SK-N-SH treated with all-trans-retinoic acid at 6 μM for 48 hours (cell line): ENCODE measurements around the gene IFNA5.

Experiments used
- ATAC-seq: fragments of 200-7000 bp; cut with Tn5 transposase; 3 replicates; pipeline ENCODE4 v1.9.1; 2020; ENCODE audit warnings: mild to moderate bottlenecking, moderate library complexity
- ARNTL ChIP-seq: fragments of 450-650 bp; formaldehyde crosslinking; IDR thresholded peaks from 2 replicates; pipeline ENCODE4 v1.5.0; 2020; ENCODE audit warnings: low read depth, mild to moderate bottlenecking, moderate library complexity, borderline replicate concordance
- BACH2 ChIP-seq: fragments of 250-450 bp; sonication (Bioruptor Pico); IDR thresholded peaks from 2 replicates; pipeline ENCODE4 v1.9.0; 2021; ENCODE audit warnings: mild to moderate bottlenecking, borderline replicate concordance
- CREB5 ChIP-seq: fragments of 250-450 bp; sonication (Bioruptor Pico); IDR thresholded peaks from 2 replicates; pipeline ENCODE4 v1.5.1; 2020; ENCODE audit warnings: low read depth, mild to moderate bottlenecking, moderate library complexity
- CSDC2 ChIP-seq: fragments of 250-450 bp; sonication (Bioruptor Pico); IDR thresholded peaks from 2 replicates; pipeline ENCODE4 v1.5.0; 2020; ENCODE audit warnings: mild to moderate bottlenecking, moderate library complexity
- ESRRG ChIP-seq: fragments of 250-450 bp; sonication (Bioruptor Pico); IDR thresholded peaks from 2 replicates; pipeline ENCODE4 v1.6.1; 2021; ENCODE audit warnings: mild to moderate bottlenecking
- GLIS3 ChIP-seq: fragments of 250-450 bp; sonication (Bioruptor Pico); IDR thresholded peaks from 2 replicates; pipeline ENCODE4 v1.5.0; 2020; ENCODE audit warnings: mild to moderate bottlenecking, moderate library complexity
- ISL1 ChIP-seq: fragments of 250-450 bp; sonication (Bioruptor Pico); IDR thresholded peaks from 2 replicates; pipeline ENCODE4 v2.1.2; 2022; ENCODE audit warnings: mild to moderate bottlenecking, moderate library complexity
- OSR1 ChIP-seq: fragments of 250-450 bp; sonication (Bioruptor Pico); IDR thresholded peaks from 2 replicates; pipeline ENCODE4 v1.8.0; 2022; ENCODE audit warnings: moderate library complexity, mild to moderate bottlenecking, inconsistent platforms
- PATZ1 ChIP-seq: fragments of 250-450 bp; sonication (Bioruptor Pico); IDR thresholded peaks from 2 replicates; pipeline ENCODE4 v1.8.0; 2020; ENCODE audit warnings: mild to moderate bottlenecking, moderate library complexity, borderline replicate concordance
- POU6F1 ChIP-seq: fragments of 250-450 bp; sonication (Bioruptor Pico); IDR thresholded peaks from 2 replicates; pipeline ENCODE4 v1.8.0; 2021; ENCODE audit warnings: low read depth, mild to moderate bottlenecking, moderate library complexity, borderline replicate concordance
- PPARA ChIP-seq: fragments of 250-450 bp; sonication (Bioruptor Pico); IDR thresholded peaks from 2 replicates; pipeline ENCODE4 v1.5.0; 2020; ENCODE audit warnings: mild to moderate bottlenecking, borderline replicate concordance
- RARB ChIP-seq: fragments of 250-450 bp; sonication (Bioruptor Pico); IDR thresholded peaks from 2 replicates; pipeline ENCODE4 v1.8.0; 2021; ENCODE audit warnings: mild to moderate bottlenecking, moderate library complexity
- SNAI2 ChIP-seq: fragments of 250-450 bp; sonication (Bioruptor Pico); IDR thresholded peaks from 2 replicates; pipeline ENCODE4 v1.5.0; 2020; ENCODE audit warnings: mild to moderate bottlenecking, moderate library complexity
- TCF4 ChIP-seq: fragments of 250-450 bp; sonication (Bioruptor Pico); IDR thresholded peaks from 2 replicates; pipeline ENCODE4 v1.8.0; 2021; ENCODE audit warnings: mild to moderate bottlenecking, moderate library complexity, borderline replicate concordance
- TOX ChIP-seq: fragments of 250-450 bp; sonication (Bioruptor Pico); IDR thresholded peaks from 2 replicates; pipeline ENCODE4 v1.8.0; 2021; ENCODE audit warnings: mild to moderate bottlenecking, moderate library complexity, borderline replicate concordance
- ZC3H10 ChIP-seq: fragments of 250-450 bp; sonication (Bioruptor Pico); IDR thresholded peaks from 2 replicates; pipeline ENCODE4 v1.5.1; 2021; ENCODE audit warnings: mild to moderate bottlenecking, moderate library complexity
- ZFP3 ChIP-seq: fragments of 250-450 bp; sonication (Bioruptor Pico); IDR thresholded peaks from 2 replicates; pipeline ENCODE4 v1.5.0; 2020; ENCODE audit warnings: mild to moderate bottlenecking, moderate library complexity
- ZFP30 ChIP-seq: fragments of 450-650 bp; formaldehyde crosslinking; IDR thresholded peaks from 2 replicates; pipeline ENCODE4 v1.5.0; 2022; ENCODE audit warnings: mild to moderate bottlenecking, moderate library complexity
- ZNF565 ChIP-seq: fragments of 450-650 bp; formaldehyde crosslinking; conservative IDR thresholded peaks from 2 replicates; pipeline ENCODE4 v1.5.0; 2020; ENCODE audit warnings: low read depth, mild to moderate bottlenecking, moderate library complexity
- ZNF70 ChIP-seq: fragments of 450-650 bp; formaldehyde crosslinking; IDR thresholded peaks from 2 replicates; pipeline ENCODE4 v1.5.0; 2020; ENCODE audit warnings: mild to moderate bottlenecking, moderate library complexity
- ZNF8 ChIP-seq: fragments of 450-650 bp; formaldehyde crosslinking; IDR thresholded peaks from 2 replicates; pipeline ENCODE4 v1.5.0; 2020; ENCODE audit warnings: mild to moderate bottlenecking, moderate library complexity
- TF ChIP-seq, protein P1 (sequence below): fragments of 250-450 bp; sonication (Bioruptor Pico); IDR thresholded peaks from 2 replicates; pipeline ENCODE4 v1.5.0; 2020; ENCODE audit warnings: mild to moderate bottlenecking, moderate library complexity
- TF ChIP-seq, protein P2 (sequence below): fragments of 250-450 bp; sonication (Bioruptor Pico); IDR thresholded peaks from 2 replicates; pipeline ENCODE4 v1.5.1; 2021; ENCODE audit warnings: mild to moderate bottlenecking, moderate library complexity

IFNA5 gene

GRCh38 chr9:21324047-21324446 lies 18.9 kb upstream of the IFNA5 start:
- TF ChIP-seq ARNTL (CRISPR knock-in tag) = no peak
- TF ChIP-seq ZFP3 = no peak
- TF ChIP-seq PATZ1 (CRISPR knock-in tag) = no peak
- TF ChIP-seq CSDC2 (CRISPR knock-in tag) = no peak
- TF ChIP-seq, protein P1, sequence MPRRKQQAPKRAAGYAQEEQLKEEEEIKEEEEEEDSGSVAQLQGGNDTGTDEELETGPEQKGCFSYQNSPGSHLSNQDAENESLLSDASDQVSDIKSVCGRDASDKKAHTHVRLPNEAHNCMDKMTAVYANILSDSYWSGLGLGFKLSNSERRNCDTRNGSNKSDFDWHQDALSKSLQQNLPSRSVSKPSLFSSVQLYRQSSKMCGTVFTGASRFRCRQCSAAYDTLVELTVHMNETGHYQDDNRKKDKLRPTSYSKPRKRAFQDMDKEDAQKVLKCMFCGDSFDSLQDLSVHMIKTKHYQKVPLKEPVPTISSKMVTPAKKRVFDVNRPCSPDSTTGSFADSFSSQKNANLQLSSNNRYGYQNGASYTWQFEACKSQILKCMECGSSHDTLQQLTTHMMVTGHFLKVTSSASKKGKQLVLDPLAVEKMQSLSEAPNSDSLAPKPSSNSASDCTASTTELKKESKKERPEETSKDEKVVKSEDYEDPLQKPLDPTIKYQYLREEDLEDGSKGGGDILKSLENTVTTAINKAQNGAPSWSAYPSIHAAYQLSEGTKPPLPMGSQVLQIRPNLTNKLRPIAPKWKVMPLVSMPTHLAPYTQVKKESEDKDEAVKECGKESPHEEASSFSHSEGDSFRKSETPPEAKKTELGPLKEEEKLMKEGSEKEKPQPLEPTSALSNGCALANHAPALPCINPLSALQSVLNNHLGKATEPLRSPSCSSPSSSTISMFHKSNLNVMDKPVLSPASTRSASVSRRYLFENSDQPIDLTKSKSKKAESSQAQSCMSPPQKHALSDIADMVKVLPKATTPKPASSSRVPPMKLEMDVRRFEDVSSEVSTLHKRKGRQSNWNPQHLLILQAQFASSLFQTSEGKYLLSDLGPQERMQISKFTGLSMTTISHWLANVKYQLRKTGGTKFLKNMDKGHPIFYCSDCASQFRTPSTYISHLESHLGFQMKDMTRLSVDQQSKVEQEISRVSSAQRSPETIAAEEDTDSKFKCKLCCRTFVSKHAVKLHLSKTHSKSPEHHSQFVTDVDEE (CRISPR knock-in tag) = no peak
- TF ChIP-seq ISL1 (CRISPR knock-in tag) = no peak
- no peak for TF ChIP-seq BACH2
- TF ChIP-seq OSR1 (CRISPR knock-in tag) = no peak
- no peak for TF ChIP-seq ZNF8
- no peak for TF ChIP-seq ZNF70 (CRISPR knock-in tag)
- no peak for TF ChIP-seq ZFP30 (CRISPR knock-in tag)
- no peak for TF ChIP-seq CREB5
- no peak for TF ChIP-seq ESRRG (CRISPR knock-in tag)
- TF ChIP-seq TCF4 (CRISPR knock-in tag) = no peak
- no peak for TF ChIP-seq ZNF565
- TF ChIP-seq ZC3H10 (CRISPR knock-in tag) = no peak
- TF ChIP-seq SNAI2 (CRISPR knock-in tag) = no peak
- no peak for TF ChIP-seq TOX (CRISPR knock-in tag)
- ATAC-seq = no peak

DNA sequence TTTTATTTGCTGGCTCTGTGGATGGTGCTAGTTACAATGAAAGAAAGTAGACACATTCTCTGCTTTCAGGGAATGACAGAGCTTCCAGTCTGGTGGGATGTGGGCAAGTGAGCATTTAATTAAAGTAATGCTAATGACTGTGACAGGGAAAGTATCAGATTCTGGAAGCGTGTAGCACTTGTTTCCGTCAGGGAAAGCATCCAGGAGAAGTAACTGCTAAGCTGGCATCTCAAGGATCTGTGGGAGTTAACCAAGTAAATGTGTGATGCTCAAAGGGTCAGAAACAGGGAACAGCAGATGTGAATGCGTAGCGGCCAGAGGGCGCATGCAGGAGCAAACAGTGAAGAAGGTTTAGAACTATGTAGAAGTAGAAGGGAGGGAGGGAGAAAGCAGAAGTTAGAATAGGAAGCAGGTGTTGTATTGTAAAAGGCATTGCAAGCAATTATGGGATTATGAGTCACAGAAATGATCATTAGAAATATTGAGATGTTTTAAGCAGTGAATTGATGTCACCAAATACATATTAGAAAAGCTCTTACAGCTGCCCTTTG lies 17.9 kb upstream of the IFNA5 start:
- TF ChIP-seq RARB (CRISPR knock-in tag) = no peak
- TF ChIP-seq SNAI2 (CRISPR knock-in tag) = no peak
- no peak for TF ChIP-seq ZC3H10 (CRISPR knock-in tag)
- TF ChIP-seq ZFP3 = no peak
- TF ChIP-seq TOX (CRISPR knock-in tag) = no peak
- TF ChIP-seq ZNF8 = no peak
- no peak for TF ChIP-seq GLIS3
- TF ChIP-seq TCF4 (CRISPR knock-in tag) = no peak
- TF ChIP-seq, protein P2, sequence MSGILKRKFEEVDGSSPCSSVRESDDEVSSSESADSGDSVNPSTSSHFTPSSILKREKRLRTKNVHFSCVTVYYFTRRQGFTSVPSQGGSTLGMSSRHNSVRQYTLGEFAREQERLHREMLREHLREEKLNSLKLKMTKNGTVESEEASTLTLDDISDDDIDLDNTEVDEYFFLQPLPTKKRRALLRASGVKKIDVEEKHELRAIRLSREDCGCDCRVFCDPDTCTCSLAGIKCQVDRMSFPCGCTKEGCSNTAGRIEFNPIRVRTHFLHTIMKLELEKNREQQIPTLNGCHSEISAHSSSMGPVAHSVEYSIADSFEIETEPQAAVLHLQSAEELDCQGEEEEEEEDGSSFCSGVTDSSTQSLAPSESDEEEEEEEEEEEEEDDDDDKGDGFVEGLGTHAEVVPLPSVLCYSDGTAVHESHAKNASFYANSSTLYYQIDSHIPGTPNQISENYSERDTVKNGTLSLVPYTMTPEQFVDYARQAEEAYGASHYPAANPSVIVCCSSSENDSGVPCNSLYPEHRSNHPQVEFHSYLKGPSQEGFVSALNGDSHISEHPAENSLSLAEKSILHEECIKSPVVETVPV = no peak
- ATAC-seq = no peak

DNA sequence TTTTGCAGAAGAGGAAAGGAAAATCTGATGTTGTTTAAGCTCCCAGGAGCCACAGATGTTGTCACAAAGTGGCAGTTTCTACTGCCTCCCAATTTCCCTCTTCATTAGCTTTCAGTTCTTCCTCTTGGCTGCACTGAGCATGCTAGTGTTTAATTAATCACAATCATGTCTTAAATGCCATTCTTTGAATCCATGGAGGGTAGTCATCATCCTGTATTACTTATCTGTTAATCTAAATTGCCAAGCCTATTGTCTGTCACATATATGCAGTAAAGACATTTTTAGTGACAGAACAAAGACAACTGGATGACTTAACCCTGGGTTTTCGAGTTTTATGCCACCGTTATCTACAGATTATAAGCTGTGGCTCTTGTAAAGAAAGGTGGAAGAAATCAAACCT lies 15.4 kb upstream of the IFNA5 start:
- no peak for ATAC-seq
- TF ChIP-seq ZFP3 = no peak
- TF ChIP-seq ARNTL (CRISPR knock-in tag) = no peak
- TF ChIP-seq OSR1 (CRISPR knock-in tag) = no peak
- TF ChIP-seq ZC3H10 (CRISPR knock-in tag) = no peak
- TF ChIP-seq RARB (CRISPR knock-in tag) = no peak
- TF ChIP-seq POU6F1 (CRISPR knock-in tag) = no peak
- TF ChIP-seq PPARA (CRISPR knock-in tag) = no peak
- no peak for TF ChIP-seq GLIS3
- TF ChIP-seq ZNF565 = no peak
- TF ChIP-seq ZFP30 (CRISPR knock-in tag) = no peak
- no peak for TF ChIP-seq CREB5
- TF ChIP-seq ZNF8 = no peak
- TF ChIP-seq, protein P2 = no peak
- no peak for TF ChIP-seq ESRRG (CRISPR knock-in tag)
- no peak for TF ChIP-seq ISL1 (CRISPR knock-in tag)
- no peak for TF ChIP-seq TOX (CRISPR knock-in tag)
- no peak for TF ChIP-seq SNAI2 (CRISPR knock-in tag)
- no peak for TF ChIP-seq CSDC2 (CRISPR knock-in tag)
- no peak for TF ChIP-seq TCF4 (CRISPR knock-in tag)
